ENCODE data around the gene PHF21B.

DNA sequence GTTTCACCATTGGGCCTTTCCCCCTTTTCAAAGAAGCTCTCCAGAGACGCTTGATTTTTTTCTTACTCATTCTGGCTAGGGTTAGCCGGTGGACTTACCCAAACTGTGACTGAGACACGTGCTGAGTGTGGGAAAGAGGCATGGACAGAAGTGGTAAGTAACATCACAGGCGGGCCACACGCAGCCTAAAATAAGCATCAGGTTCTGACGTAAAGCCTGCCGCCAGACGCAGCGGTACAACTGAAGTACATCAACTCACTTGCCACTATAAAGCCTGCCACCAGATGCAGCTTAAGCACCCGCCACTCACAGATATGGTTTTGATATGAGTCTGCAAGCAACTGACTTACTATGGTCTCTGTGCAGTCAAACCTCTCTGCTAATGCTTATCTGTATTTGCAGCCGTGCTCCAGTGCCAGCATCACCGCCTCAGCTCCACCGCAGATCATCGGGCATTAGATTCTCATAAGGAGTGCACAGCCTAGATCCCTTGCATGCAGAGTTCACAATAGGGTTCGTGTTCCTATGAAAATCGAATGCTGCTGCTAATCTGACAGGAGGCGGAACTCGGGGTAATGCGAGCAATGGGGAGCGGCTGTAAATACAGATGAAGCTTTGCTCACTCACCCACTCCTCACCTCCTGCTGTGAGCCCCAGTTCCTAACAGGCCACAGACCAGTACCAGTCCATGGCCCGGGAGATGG lies 58.8 kb downstream of the PHF21B start:
- TF ChIP-seq, protein P1, sequence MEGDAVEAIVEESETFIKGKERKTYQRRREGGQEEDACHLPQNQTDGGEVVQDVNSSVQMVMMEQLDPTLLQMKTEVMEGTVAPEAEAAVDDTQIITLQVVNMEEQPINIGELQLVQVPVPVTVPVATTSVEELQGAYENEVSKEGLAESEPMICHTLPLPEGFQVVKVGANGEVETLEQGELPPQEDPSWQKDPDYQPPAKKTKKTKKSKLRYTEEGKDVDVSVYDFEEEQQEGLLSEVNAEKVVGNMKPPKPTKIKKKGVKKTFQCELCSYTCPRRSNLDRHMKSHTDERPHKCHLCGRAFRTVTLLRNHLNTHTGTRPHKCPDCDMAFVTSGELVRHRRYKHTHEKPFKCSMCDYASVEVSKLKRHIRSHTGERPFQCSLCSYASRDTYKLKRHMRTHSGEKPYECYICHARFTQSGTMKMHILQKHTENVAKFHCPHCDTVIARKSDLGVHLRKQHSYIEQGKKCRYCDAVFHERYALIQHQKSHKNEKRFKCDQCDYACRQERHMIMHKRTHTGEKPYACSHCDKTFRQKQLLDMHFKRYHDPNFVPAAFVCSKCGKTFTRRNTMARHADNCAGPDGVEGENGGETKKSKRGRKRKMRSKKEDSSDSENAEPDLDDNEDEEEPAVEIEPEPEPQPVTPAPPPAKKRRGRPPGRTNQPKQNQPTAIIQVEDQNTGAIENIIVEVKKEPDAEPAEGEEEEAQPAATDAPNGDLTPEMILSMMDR (optimal IDR thresholded peaks at IDR 0.05 in 1 of 3, IDR thresholded peaks at IDR 0.05 in 1 of 3, conservative IDR thresholded peaks at IDR 0.05 in 1 of 3; ENCODE audit: extremely low read depth in 1 of 3, insufficient read depth in 2 of 3, low read length in 3 of 3) = no peak
- no peak for TF ChIP-seq EZH2 (IDR thresholded peaks at IDR 0.05; ENCODE audit: low read length)

Data from keratinocyte (primary cell).